Panc1 (cell line): ENCODE results near the gene PTPN4. TPM values are rescaled to one million over a fixed set of nuclear protein-coding genes. Genes with fewer than 3 reads are reported as not detected.
"Not testable (repeated sequence)": the region's sequence is repeated elsewhere in the genome, so short reads cannot be mapped to it uniquely, and the experiment has no call there.

Experiments used
- ATAC-seq: fragments of 200-7000 bp; cut with Tn5 transposase; 2 replicates; pipeline ENCODE4 v1.9.1; 2020; ENCODE audit warnings: mild to moderate bottlenecking, moderate library complexity
- BruUV-seq: library from RNA; stranded (reverse); fragments of 400-500 nt; replicated peaks from 2 replicates; lab custom pipeline; 2021; lab: Mats Ljungman, UMichigan
- CTCF ChIA-PET: fragments of 300-600 bp; sonication (Branson Sonifier 250); formaldehyde crosslinking; loops from one replicate; lab custom pipeline; 2022; ENCODE audit warnings: antibody characterized with exemption; lab: Charles Lee
- POLR2A ChIA-PET: fragments of 300-600 bp; sonication (Branson Sonifier 250); formaldehyde crosslinking; loops from one replicate; lab custom pipeline; 2022; ENCODE audit warnings: antibody characterized with exemption; lab: Charles Lee
- DNase-seq: peaks from one replicate; pipeline ENCODE4 v3.0.0-alpha.2; 2010; ENCODE audit warnings: low read depth, low spot score
- H3K27ac ChIP-seq: 2 replicates; pipeline ENCODE4 v1.5.1; 2011; ENCODE audit warnings: mild to moderate bottlenecking, low read length, inconsistent platforms
- H3K27me3 ChIP-seq: fragments of 200-500 bp; sonication (Bioruptor generic); 2 replicates; pipeline ENCODE4 v1.6.0; 2014; ENCODE audit warnings: low read length, inconsistent platforms; ENCODE audit not compliant: control insufficient read depth, insufficient read depth
- H3K36me3 ChIP-seq: fragments of 200-500 bp; sonication (Bioruptor generic); 2 replicates; pipeline ENCODE4 v1.5.1; 2014; ENCODE audit warnings: inconsistent platforms, mild to moderate bottlenecking, low read length, moderate library complexity; ENCODE audit not compliant: control insufficient read depth, insufficient read depth
- H3K4me1 ChIP-seq: 2 replicates; pipeline ENCODE4 v1.5.1; 2011; ENCODE audit warnings: inconsistent platforms, mild to moderate bottlenecking, low read length, moderate library complexity; ENCODE audit not compliant: control insufficient read depth, insufficient read depth
- H3K4me3 ChIP-seq, 2 experiments: 2 replicates each; pipeline ENCODE4 v1.5.1; 2011 to 2012; ENCODE audit warnings: low read depth in 2 of 2, low read length in 2 of 2, mild to moderate bottlenecking in 2 of 2, inconsistent platforms in 1 of 2, moderate library complexity in 1 of 2
- H3K9me3 ChIP-seq: fragments of 200-500 bp; sonication (Bioruptor generic); 2 replicates; pipeline ENCODE4 v1.5.1; 2014; ENCODE audit warnings: low read depth, mild to moderate bottlenecking, inconsistent platforms, low read length, moderate library complexity; ENCODE audit not compliant: control insufficient read depth, insufficient read depth
- CTCF ChIP-seq: fragments of 450-650 bp; IDR thresholded peaks from 2 replicates; pipeline ENCODE4 v1.5.1; 2017; ENCODE audit warnings: mild to moderate bottlenecking
- POLR2AphosphoS5 ChIP-seq: IDR thresholded peaks from 2 replicates; pipeline ENCODE4 v1.6.1; 2012; ENCODE audit warnings: mild to moderate bottlenecking, low read depth, low read length, moderate library complexity
- REST ChIP-seq, 2 experiments: IDR thresholded peaks; 2 replicates each; pipeline ENCODE4 v1.6.1; 2011 to 2012; ENCODE audit warnings: low read depth in 2 of 2, control low read depth in 1 of 2, low read length in 1 of 2, mild to moderate bottlenecking in 1 of 2, moderate library complexity in 1 of 2; ENCODE audit not compliant: insufficient read depth in 1 of 2
- SIN3A ChIP-seq: IDR thresholded peaks from 2 replicates; pipeline ENCODE4 v1.6.1; 2012; ENCODE audit warnings: low read depth, mild to moderate bottlenecking, low read length, moderate library complexity, borderline replicate concordance; ENCODE audit not compliant: insufficient read depth
- TCF7L2 ChIP-seq: IDR thresholded peaks from 2 replicates; pipeline ENCODE4 v1.6.1; 2011; ENCODE audit warnings: mild to moderate bottlenecking, low read depth, low read length, inconsistent platforms
- in situ Hi-C: cut with HindIII; loops from 2 replicates; pipeline ENCODE4 v1.10.0; 2016; ENCODE audit warnings: low sequenced_read_pairs, low pct_unique_long_range_greater_than_20kb
- intact Hi-C: fragments of 100-400 bp; cut with micrococcal nuclease; formaldehyde crosslinking; loops from one replicate; pipeline ENCODE4 v1.10.0; 2022; ENCODE audit not compliant: unreplicated experiment
- total RNA-seq: library from RNA; stranded (reverse); gene quantifications from one replicate; pipeline ENCODE4 v1.2.1, GENCODE V29; 2021; ENCODE audit not compliant: unreplicated experiment

PTPN4 gene
- total RNA-seq, 1 experiment from 2014 or later, result 45.9 TPM

- ATAC-seq, result no peak
- H3K9me3 ChIP-seq, result peaks cover 3% of the 10 kb centered on the region; the same call in 1 of the 2 replicates
- DNase-seq, result no peak
- no TSS peak for BruUV-seq
- H3K27me3 ChIP-seq, result no peaks in the 10 kb centered on the region
- POLR2A ChIA-PET, result no interaction called here
- CTCF ChIA-PET, result no interaction called here
- H3K36me3 ChIP-seq, result no peaks in the 10 kb centered on the region; the same call in 1 of the 2 replicates
- intact Hi-C loops (no loop called here), in situ Hi-C loops (no loop called here)
- H3K4me3 ChIP-seq, result no peak overlapping the region
- TF ChIP-seq CTCF, result no peak
- no peak for TF ChIP-seq TCF7L2
- no peak for TF ChIP-seq POLR2AphosphoS5
- TF ChIP-seq SIN3A, result no peak
- TF ChIP-seq REST (IDR thresholded peaks at IDR 0.05; ENCODE audit: insufficient read depth in 1 of 2, low read depth in 2 of 2, low read length in 1 of 2), result no peak
- no peaks in the 10 kb centered on the region; the same call in 1 of the 2 replicates for H3K4me1 ChIP-seq
- H3K27ac ChIP-seq, result no peak overlapping the region
Measured at GRCh38 chr2:119801040-119801439, 41.3 kb downstream of the PTPN4 start.

- BruUV-seq, DNase-seq, intact Hi-C loops, H3K27me3 ChIP-seq, H3K4me3 ChIP-seq, ATAC-seq, POLR2A ChIA-PET, H3K27ac ChIP-seq, H3K9me3 ChIP-seq, in situ Hi-C loops, H3K4me1 ChIP-seq, H3K36me3 ChIP-seq: not testable (repeated sequence)
- CTCF ChIA-PET, result interaction anchor here (0.7 kb wide), 1 partner anchor 124 kb away, joined by 5 read pairs; no protein-coding TSS in a partner anchor
Measured at GRCh38 chr2:119801989-119802388, 42.3 kb downstream of the PTPN4 start.

GRCh38 chr2:119803101-119803500, 43.4 kb downstream of the PTPN4 start:
- CTCF ChIA-PET, result no interaction called here
- no TSS peak for BruUV-seq
- POLR2A ChIA-PET, result no interaction called here
- H3K27ac ChIP-seq, result no peak overlapping the region
- no peaks in the 10 kb centered on the region for H3K27me3 ChIP-seq
- DNase-seq (no peak), ATAC-seq (no peak)
- no peaks in the 10 kb centered on the region; the same call in 1 of the 2 replicates for H3K36me3 ChIP-seq
- H3K4me1 ChIP-seq, result no peaks in the 10 kb centered on the region; the same call in 1 of the 2 replicates
- no peak for TF ChIP-seq REST (IDR thresholded peaks at IDR 0.05; ENCODE audit: insufficient read depth in 1 of 2, low read depth in 2 of 2, low read length in 1 of 2)
- no peak for TF ChIP-seq TCF7L2
- TF ChIP-seq POLR2AphosphoS5, result no peak
- TF ChIP-seq SIN3A, result no peak
- no peak for TF ChIP-seq CTCF
- no peak overlapping the region for H3K4me3 ChIP-seq
- H3K9me3 ChIP-seq, result peaks cover 3% of the 10 kb centered on the region; the same call in 1 of the 2 replicates
- in situ Hi-C loops (no loop called here), intact Hi-C loops (no loop called here)
